GM19455 (cell line): ENCODE results near the gene OR1S2.
"Not testable (repeated sequence)": the region's sequence is repeated elsewhere in the genome, so short reads cannot be mapped to it uniquely, and the experiment has no call there.

Experiments
- ATAC-seq: cut with Tn5 transposase; IDR thresholded peaks from one replicate; pipeline ENCODE4 v1.9.1; 2021; ENCODE audit not compliant: unreplicated experiment

The OR1S2 gene

GRCh38 chr11:58204042-58204441 lies at the start of gene OR1S2:
OR1S2 (minus strand) TSS chr11:58204142; CDS start chr11:58204142, 0 bp downstream.
- no peak for ATAC-seq

GRCh38 chr11:58243954-58244353 lies 40.0 kb upstream of the OR1S2 start:
- ATAC-seq, result no peak

- ATAC-seq, result no peak
Measured at GRCh38 chr11:58227956-58228615, 24.1 kb upstream of the OR1S2 start.

- no peak for ATAC-seq
Measured at GRCh38 chr11:58222721-58223120, 18.8 kb upstream of the OR1S2 start.

- ATAC-seq, result no peak
Measured at GRCh38 chr11:58216476-58216875, 12.5 kb upstream of the OR1S2 start.

- not testable (repeated sequence) for ATAC-seq
Measured at GRCh38 chr11:58212420-58212819, 8.5 kb upstream of the OR1S2 start, which contains the start of gene OR1S1. OR1S1 (plus strand) TSS chr11:58212720.

- ATAC-seq, result no peak
Measured at GRCh38 chr11:58199271-58199670, 4.7 kb downstream of the OR1S2 start.

- ATAC-seq, result no peak
Measured at GRCh38 chr11:58195939-58196338, 8.0 kb downstream of the OR1S2 start.

- ATAC-seq, result no peak
Measured at GRCh38 chr11:58193391-58193790, 10.6 kb downstream of the OR1S2 start.

- no peak for ATAC-seq
Measured at GRCh38 chr11:58192229-58192628, 11.7 kb downstream of the OR1S2 start.

- no peak for ATAC-seq
Measured at GRCh38 chr11:58188770-58189169, 15.2 kb downstream of the OR1S2 start, which contains the start of gene OR9Q2. OR9Q2 (plus strand) TSS chr11:58189070; CDS start chr11:58190491, 1,421 bp downstream.

GRCh38 chr11:58186938-58187337 lies 17.0 kb downstream of the OR1S2 start:
- ATAC-seq, result no peak

GRCh38 chr11:58179648-58180047 lies 24.3 kb downstream of the OR1S2 start:
- no peak for ATAC-seq

- ATAC-seq, result no peak
Measured at GRCh38 chr11:58178444-58178843, 25.5 kb downstream of the OR1S2 start.

- no peak for ATAC-seq
Measured at GRCh38 chr11:58177409-58178054, 26.4 kb downstream of the OR1S2 start.

- no peak for ATAC-seq
Measured at GRCh38 chr11:58165504-58166106, 38.3 kb downstream of the OR1S2 start.

GRCh38 chr11:58164990-58165389 lies 39.0 kb downstream of the OR1S2 start:
- no peak for ATAC-seq

GRCh38 chr11:58164389-58164788 lies 39.6 kb downstream of the OR1S2 start:
- ATAC-seq, result no peak
